H9 (cell line): ENCODE data around the gene ZNF557. TPM values are rescaled to one million over a fixed set of nuclear protein-coding genes. Genes with fewer than 3 reads are reported as not detected.

Experiments used
- DNase-seq: peaks from one replicate; pipeline ENCODE4 v3.0.0-alpha.2; 2017
- H2AFZ ChIP-seq: one replicate; pipeline ENCODE4 v1.6.1; 2013; ENCODE audit warnings: mild to moderate bottlenecking, low read length, control low read depth, moderate library complexity
- H2AK5ac ChIP-seq: 2 replicates; pipeline ENCODE4 v1.6.1; 2013; ENCODE audit warnings: low read length, control low read depth, mixed read lengths; ENCODE audit not compliant: insufficient read length
- H2BK120ac ChIP-seq: one replicate; pipeline ENCODE4 v1.6.1; 2013; ENCODE audit warnings: low read depth, mild to moderate bottlenecking, low read length, control low read depth, inconsistent platforms; ENCODE audit not compliant: poor library complexity, severe bottlenecking
- H2BK12ac ChIP-seq: 2 replicates; pipeline ENCODE4 v1.6.1; 2013; ENCODE audit warnings: low read length, control low read depth, mixed read lengths, low read depth; ENCODE audit not compliant: insufficient read length
- H2BK15ac ChIP-seq: 2 replicates; pipeline ENCODE4 v1.6.1; 2013; ENCODE audit warnings: low read depth, low read length, control low read depth
- H2BK20ac ChIP-seq: one replicate; pipeline ENCODE4 v1.6.1; 2013; ENCODE audit warnings: low read depth, mild to moderate bottlenecking, low read length, control low read depth, inconsistent platforms; ENCODE audit not compliant: poor library complexity, severe bottlenecking
- H2BK5ac ChIP-seq: 2 replicates; pipeline ENCODE4 v1.6.1; 2013; ENCODE audit warnings: low read length, control low read depth, mixed read lengths; ENCODE audit not compliant: insufficient read length
- H3K14ac ChIP-seq: 2 replicates; pipeline ENCODE4 v1.6.1; 2013; ENCODE audit warnings: low read length, control low read depth; ENCODE audit not compliant: insufficient read depth
- H3K18ac ChIP-seq: 2 replicates; pipeline ENCODE4 v1.6.1; 2013; ENCODE audit warnings: low read depth, mild to moderate bottlenecking, mixed read lengths, low read length, control low read depth; ENCODE audit not compliant: insufficient read length
- H3K23ac ChIP-seq: 2 replicates; pipeline ENCODE4 v1.6.1; 2013; ENCODE audit warnings: low read length, control low read depth, mixed read lengths, low read depth; ENCODE audit not compliant: insufficient read length
- H3K23me2 ChIP-seq: 2 replicates; pipeline ENCODE4 v1.6.1; 2013; ENCODE audit warnings: low read depth, mild to moderate bottlenecking, mixed read lengths, low read length, control low read depth; ENCODE audit not compliant: insufficient read length, poor library complexity, severe bottlenecking
- H3K27ac ChIP-seq: 2 replicates; pipeline ENCODE4 v1.5.1; 2013; ENCODE audit warnings: low read length, control low read depth, mixed read lengths, low read depth; ENCODE audit not compliant: insufficient read length
- H3K27me3 ChIP-seq: 2 replicates; pipeline ENCODE4 v1.6.1; 2013; ENCODE audit warnings: low read length, control low read depth, inconsistent platforms; ENCODE audit not compliant: insufficient read depth
- H3K4ac ChIP-seq: 2 replicates; pipeline ENCODE4 v1.6.1; 2013; ENCODE audit warnings: low read depth, mild to moderate bottlenecking, control low read depth, inconsistent platforms, low read length, moderate library complexity
- H3K4me1 ChIP-seq: 2 replicates; pipeline ENCODE4 v1.6.1; 2013; ENCODE audit warnings: low read length, control low read depth, inconsistent platforms; ENCODE audit not compliant: insufficient read depth
- H3K4me2 ChIP-seq: 2 replicates; pipeline ENCODE4 v1.6.1; 2013; ENCODE audit warnings: low read length, control low read depth, mixed read lengths; ENCODE audit not compliant: insufficient read length, insufficient read depth
- H3K56ac ChIP-seq: 2 replicates; pipeline ENCODE4 v1.6.1; 2013; ENCODE audit warnings: low read depth, mild to moderate bottlenecking, mixed read lengths, low read length, control low read depth; ENCODE audit not compliant: insufficient read length
- H3K79me1 ChIP-seq: 2 replicates; pipeline ENCODE4 v1.6.1; 2013; ENCODE audit warnings: low read depth, mild to moderate bottlenecking, moderate library complexity, low read length, control low read depth, inconsistent platforms; ENCODE audit not compliant: insufficient read depth, poor library complexity, severe bottlenecking
- H3K79me2 ChIP-seq: 2 replicates; pipeline ENCODE4 v1.6.1; 2013; ENCODE audit warnings: low read length, control low read depth, inconsistent platforms; ENCODE audit not compliant: insufficient read depth
- H3K9ac ChIP-seq: 2 replicates; pipeline ENCODE4 v1.6.1; 2013; ENCODE audit warnings: low read length, control low read depth, mixed read lengths; ENCODE audit not compliant: insufficient read length; ENCODE audit errors: extremely low read depth
- H3K9me3 ChIP-seq: one replicate; pipeline ENCODE4 v1.6.1; 2013; ENCODE audit warnings: low read depth, low read length, inconsistent platforms; ENCODE audit not compliant: control insufficient read depth
- H3T11ph ChIP-seq: one replicate; pipeline ENCODE4 v1.6.1; 2013; ENCODE audit warnings: mild to moderate bottlenecking, low read length, control low read depth, inconsistent platforms
- H4K20me1 ChIP-seq: one replicate; pipeline ENCODE4 v1.6.1; 2013; ENCODE audit not compliant: control insufficient read depth, insufficient read length, insufficient read depth
- H4K5ac ChIP-seq: 2 replicates; pipeline ENCODE4 v1.6.1; 2013; ENCODE audit warnings: low read depth, mild to moderate bottlenecking, mixed read lengths, low read length, control low read depth; ENCODE audit not compliant: insufficient read length
- H4K8ac ChIP-seq: replicated peaks from 2 replicates; pipeline ENCODE4 v1.6.1; 2013; ENCODE audit warnings: low read length, control low read depth, mixed read lengths, low read depth; ENCODE audit not compliant: insufficient read length
- H4K91ac ChIP-seq: 2 replicates; pipeline ENCODE4 v1.6.1; 2013; ENCODE audit warnings: low read depth, mild to moderate bottlenecking, moderate library complexity, mixed read lengths, low read length, control low read depth; ENCODE audit not compliant: insufficient read length
- H3K27ac Mint-ChIP-seq, 3 experiments: 2 replicates in 2 of 3; 3 replicates in 1 of 3; pipeline ENCODE4 v1.8.0; 2020 to 2021; ENCODE audit warnings: mixed read lengths in 3 of 3, mild to moderate bottlenecking in 1 of 3, moderate library complexity in 1 of 3
- H3K27me3 Mint-ChIP-seq: 2 replicates; pipeline ENCODE4 v1.8.0; 2021; ENCODE audit warnings: low read depth, mild to moderate bottlenecking, moderate library complexity, mixed read lengths
- H3K36me3 Mint-ChIP-seq, 3 experiments: 2 replicates in 2 of 3; 3 replicates in 1 of 3; pipeline ENCODE4 v1.8.0; 2020 to 2021; ENCODE audit warnings: low read depth in 3 of 3, mixed read lengths in 3 of 3; ENCODE audit not compliant: insufficient read depth in 1 of 3
- H3K4me1 Mint-ChIP-seq, 2 experiments: 2 replicates each; pipeline ENCODE4 v1.8.0; 2020; ENCODE audit warnings: mixed read lengths in 2 of 2
- H3K4me3 Mint-ChIP-seq, 2 experiments: 2 replicates in 1 of 2; 3 replicates in 1 of 2; pipeline ENCODE4 v1.8.0; 2020 to 2021; ENCODE audit warnings: mild to moderate bottlenecking in 2 of 2, mixed read lengths in 2 of 2, moderate library complexity in 1 of 2
- H3K9me3 Mint-ChIP-seq, 2 experiments: 2 replicates in 1 of 2; 3 replicates in 1 of 2; pipeline ENCODE4 v1.8.0; 2020; ENCODE audit warnings: mild to moderate bottlenecking in 2 of 2, mixed read lengths in 2 of 2, moderate library complexity in 1 of 2
- WGBS: extraction: QIAGEN DNeasy Blood & Tissue Kit; methylation state at CpG from one replicate; pipeline ENCODE4 v1.1.7; 2013; ENCODE audit warnings: missing lambda C conversion rate, low lambda C conversion rate, mixed read lengths; ENCODE audit not compliant: insufficient read length; ENCODE audit errors: extremely low coverage; 5-methylcytosine and 5-hydroxymethylcytosine counted together
- total RNA-seq: library from RNA; stranded (reverse); gene quantifications from 2 replicates; pipeline ENCODE4 v1.2.1, GENCODE V29; 2021
- TF ChIP-seq, protein P1 (sequence below): fragments of 200-600 bp; sonication (generic); conservative IDR thresholded peaks from 3 replicates; pipeline ENCODE4 v1.8.0; 2021; ENCODE audit warnings: antibody characterized with exemption, mild to moderate bottlenecking

ZNF557 gene
- total RNA-seq, 1 experiment from 2014 or later, result 12.2 TPM

DNA sequence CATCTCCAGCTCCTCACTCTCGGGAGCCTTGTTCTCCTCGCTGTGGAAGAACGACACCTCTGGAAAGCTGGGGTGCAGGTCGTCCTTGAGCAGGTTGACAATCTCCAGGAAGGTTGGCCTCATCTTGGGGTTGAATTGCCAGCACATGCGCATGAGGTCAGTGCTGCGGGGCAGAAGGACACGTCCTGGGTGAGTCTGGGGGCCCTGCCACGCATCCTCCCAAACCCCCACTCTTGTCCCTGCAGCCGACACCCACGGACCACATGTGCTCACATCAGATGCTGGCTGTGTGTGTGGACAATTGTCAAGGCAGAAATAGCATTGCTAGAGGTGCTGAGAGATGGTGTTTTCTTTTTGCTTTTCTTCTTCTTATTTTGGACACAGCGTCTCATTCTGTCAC, 47.7 kb downstream of the ZNF557 start:
- no peak overlapping the region for H3K14ac ChIP-seq
- H2BK5ac ChIP-seq, result no peak overlapping the region
- peaks cover 0 to 4% of the 10 kb centered on the region in 2 experiments; a peak in 2 of 5 replicates for H3K9me3 Mint-ChIP-seq
- H3T11ph ChIP-seq, result no peak overlapping the region
- H3K27me3 ChIP-seq, result no peaks in the 10 kb centered on the region
- H3K27me3 Mint-ChIP-seq, result no peaks in the 10 kb centered on the region
- no peak overlapping the region for H3K4me2 ChIP-seq
- no peak overlapping the region for H2AFZ ChIP-seq
- H3K23me2 ChIP-seq, result no peaks in the 10 kb centered on the region
- no CpG with 5 or more reads among the region's 11 CpGs for WGBS
- H2BK15ac ChIP-seq, result no peak overlapping the region
- H3K9me3 ChIP-seq, result no peaks in the 10 kb centered on the region
- peak overlapping the region in 1 of 3 experiments; percentile 59; a peak in 2 of 7 replicates for H3K27ac Mint-ChIP-seq
- H3K56ac ChIP-seq, result no peak overlapping the region
- no peak overlapping the region for H2AK5ac ChIP-seq
- peaks cover 35 to 61% (median 52%) of the 10 kb centered on the region in 3 experiments; a peak in 6 of 7 replicates for H3K36me3 Mint-ChIP-seq
- no peak overlapping the region for H2BK12ac ChIP-seq
- H4K20me1 ChIP-seq, result no peaks in the 10 kb centered on the region
- no peak overlapping the region for H3K4me3 Mint-ChIP-seq
- TF ChIP-seq, protein P1, sequence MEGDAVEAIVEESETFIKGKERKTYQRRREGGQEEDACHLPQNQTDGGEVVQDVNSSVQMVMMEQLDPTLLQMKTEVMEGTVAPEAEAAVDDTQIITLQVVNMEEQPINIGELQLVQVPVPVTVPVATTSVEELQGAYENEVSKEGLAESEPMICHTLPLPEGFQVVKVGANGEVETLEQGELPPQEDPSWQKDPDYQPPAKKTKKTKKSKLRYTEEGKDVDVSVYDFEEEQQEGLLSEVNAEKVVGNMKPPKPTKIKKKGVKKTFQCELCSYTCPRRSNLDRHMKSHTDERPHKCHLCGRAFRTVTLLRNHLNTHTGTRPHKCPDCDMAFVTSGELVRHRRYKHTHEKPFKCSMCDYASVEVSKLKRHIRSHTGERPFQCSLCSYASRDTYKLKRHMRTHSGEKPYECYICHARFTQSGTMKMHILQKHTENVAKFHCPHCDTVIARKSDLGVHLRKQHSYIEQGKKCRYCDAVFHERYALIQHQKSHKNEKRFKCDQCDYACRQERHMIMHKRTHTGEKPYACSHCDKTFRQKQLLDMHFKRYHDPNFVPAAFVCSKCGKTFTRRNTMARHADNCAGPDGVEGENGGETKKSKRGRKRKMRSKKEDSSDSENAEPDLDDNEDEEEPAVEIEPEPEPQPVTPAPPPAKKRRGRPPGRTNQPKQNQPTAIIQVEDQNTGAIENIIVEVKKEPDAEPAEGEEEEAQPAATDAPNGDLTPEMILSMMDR, result no peak
- H4K91ac ChIP-seq, result no peak overlapping the region
- no peak overlapping the region for H3K4ac ChIP-seq
- no peaks in the 10 kb centered on the region for H3K79me2 ChIP-seq
- no peak overlapping the region for H3K23ac ChIP-seq
- H4K8ac ChIP-seq, result no peak overlapping the region
- H2BK120ac ChIP-seq, result no peak overlapping the region
- H3K27ac ChIP-seq, result no peak overlapping the region
- H3K4me1 ChIP-seq, result no peaks in the 10 kb centered on the region
- H4K5ac ChIP-seq, result no peak overlapping the region
- H3K4me1 Mint-ChIP-seq, result 0 out of 4 replicates have a peak, but pooled peaks cover 0 to 2% of the 10 kb centered on the region in 2 experiments
- no peak overlapping the region for H3K18ac ChIP-seq
- no peaks in the 10 kb centered on the region for H3K79me1 ChIP-seq
- H2BK20ac ChIP-seq, result no peak overlapping the region
- no peak overlapping the region for H3K9ac ChIP-seq
- DNase-seq, result no peak
